Measurements from ENCODE around the gene SLC30A5. TPM values are rescaled to one million over a fixed set of nuclear protein-coding genes. Genes with fewer than 3 reads are reported as not detected.

SLC30A5 gene
- total RNA-seq, 1 experiment from 2014 or later = 64.6 TPM

DNA sequence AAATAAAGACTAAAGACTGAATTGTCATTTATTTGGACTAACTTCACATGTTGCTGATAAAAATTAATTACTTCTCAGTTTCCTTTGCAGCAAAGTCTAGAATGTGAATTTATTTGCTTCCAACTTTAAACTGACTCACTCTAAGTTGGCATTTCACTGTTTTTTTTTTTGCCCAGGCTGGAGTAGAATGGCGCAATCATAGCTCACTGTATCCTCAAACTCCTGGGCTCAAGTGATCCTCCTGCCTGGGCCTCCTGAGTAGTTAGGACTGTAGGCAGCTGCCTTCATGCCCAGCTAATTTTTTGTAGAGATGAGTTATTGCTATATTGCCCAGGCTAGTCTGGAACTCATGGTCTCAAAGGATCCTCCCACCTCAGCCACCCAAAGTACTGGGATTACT is 76.7 kb downstream of the SLC30A5 start:
- Histone ChIP-seq H3K27me3 (replicated peaks; ENCODE audit: insufficient read depth, low read depth, low read length, poor library complexity) (no peaks in the 10 kb centered on the region), H3K36me3 (ENCODE audit: insufficient read depth, low read length, poor library complexity, severe bottlenecking) (peaks cover 76% of the 10 kb centered on the region), H3K4me1 (ENCODE audit: insufficient read depth, low read length, poor library complexity, severe bottlenecking) (peaks cover 21% of the 10 kb centered on the region), H3K27ac (ENCODE audit: low read depth, low read length, poor library complexity, severe bottlenecking) (no peak overlapping the region), H3K9me3 (ENCODE audit: low read depth, low read length, poor library complexity, severe bottlenecking) (no peaks in the 10 kb centered on the region), H3K4me3 (ENCODE audit: low read depth, low read length, poor library complexity, severe bottlenecking) (no peak overlapping the region)
- BruUV-seq (replicated peaks) = no TSS peak
- POLR2A ChIA-PET (ENCODE audit: low non-redundant PET) = no interaction called here
- no peak for DNase-seq (ENCODE audit: low spot score)
- no peak for TF ChIP-seq EZH2 (IDR thresholded peaks at IDR 0.05; ENCODE audit: borderline replicate concordance, low read depth, low read length, poor library complexity, severe bottlenecking)
- TF ChIP-seq, protein P1, sequence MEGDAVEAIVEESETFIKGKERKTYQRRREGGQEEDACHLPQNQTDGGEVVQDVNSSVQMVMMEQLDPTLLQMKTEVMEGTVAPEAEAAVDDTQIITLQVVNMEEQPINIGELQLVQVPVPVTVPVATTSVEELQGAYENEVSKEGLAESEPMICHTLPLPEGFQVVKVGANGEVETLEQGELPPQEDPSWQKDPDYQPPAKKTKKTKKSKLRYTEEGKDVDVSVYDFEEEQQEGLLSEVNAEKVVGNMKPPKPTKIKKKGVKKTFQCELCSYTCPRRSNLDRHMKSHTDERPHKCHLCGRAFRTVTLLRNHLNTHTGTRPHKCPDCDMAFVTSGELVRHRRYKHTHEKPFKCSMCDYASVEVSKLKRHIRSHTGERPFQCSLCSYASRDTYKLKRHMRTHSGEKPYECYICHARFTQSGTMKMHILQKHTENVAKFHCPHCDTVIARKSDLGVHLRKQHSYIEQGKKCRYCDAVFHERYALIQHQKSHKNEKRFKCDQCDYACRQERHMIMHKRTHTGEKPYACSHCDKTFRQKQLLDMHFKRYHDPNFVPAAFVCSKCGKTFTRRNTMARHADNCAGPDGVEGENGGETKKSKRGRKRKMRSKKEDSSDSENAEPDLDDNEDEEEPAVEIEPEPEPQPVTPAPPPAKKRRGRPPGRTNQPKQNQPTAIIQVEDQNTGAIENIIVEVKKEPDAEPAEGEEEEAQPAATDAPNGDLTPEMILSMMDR (conservative IDR thresholded peaks at IDR 0.05; ENCODE audit: low read depth, low read length) = no peak
- intact Hi-C loops (cut with micrococcal nuclease; ENCODE audit: unreplicated experiment) = no loop called here
- CTCF ChIA-PET = interaction anchor here (1.5 kb wide), 1 partner anchor 77 kb away, joined by 3 read pairs; no protein-coding TSS in a partner anchor

DNA sequence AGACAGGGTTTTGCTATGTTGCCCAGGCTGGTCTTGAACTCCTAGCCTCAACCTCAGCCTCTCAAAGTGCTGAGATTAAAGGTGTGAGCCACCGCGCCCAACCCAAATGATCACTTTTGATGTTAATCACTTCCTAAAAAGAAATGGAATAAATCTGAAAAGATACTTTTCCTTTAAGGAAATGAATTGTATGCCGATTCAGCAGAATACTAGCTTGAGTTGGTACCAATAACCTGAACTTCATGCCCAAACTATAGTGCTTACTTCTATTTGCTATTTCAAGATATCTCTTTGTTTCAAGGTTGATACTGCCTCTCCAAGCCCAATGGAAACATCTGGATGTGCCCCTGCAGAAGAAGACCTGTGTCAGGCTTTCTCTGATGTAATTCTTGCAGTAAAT is 77.2 kb downstream of the SLC30A5 start:
- ChIA-PET POLR2A (ENCODE audit: low non-redundant PET) (no interaction called here), CTCF (interaction anchor here (1.5 kb wide), 1 partner anchor 78 kb away, joined by 3 read pairs; no protein-coding TSS in a partner anchor)
- Histone ChIP-seq H3K27me3 (replicated peaks; ENCODE audit: insufficient read depth, low read depth, low read length, poor library complexity) (no peaks in the 10 kb centered on the region), H3K36me3 (ENCODE audit: insufficient read depth, low read length, poor library complexity, severe bottlenecking) (peaks cover 80% of the 10 kb centered on the region), H3K9me3 (ENCODE audit: low read depth, low read length, poor library complexity, severe bottlenecking) (no peaks in the 10 kb centered on the region), H3K4me3 (ENCODE audit: low read depth, low read length, poor library complexity, severe bottlenecking) (no peak overlapping the region), H3K27ac (ENCODE audit: low read depth, low read length, poor library complexity, severe bottlenecking) (no peak overlapping the region), H3K4me1 (ENCODE audit: insufficient read depth, low read length, poor library complexity, severe bottlenecking) (peaks cover 21% of the 10 kb centered on the region)
- BruUV-seq (replicated peaks) = no TSS peak
- intact Hi-C loops (cut with micrococcal nuclease; ENCODE audit: unreplicated experiment) = no loop called here
- DNase-seq (ENCODE audit: low spot score) = no peak
- TF ChIP-seq, protein P1 (conservative IDR thresholded peaks at IDR 0.05; ENCODE audit: low read depth, low read length) = no peak
- no peak for TF ChIP-seq EZH2 (IDR thresholded peaks at IDR 0.05; ENCODE audit: borderline replicate concordance, low read depth, low read length, poor library complexity, severe bottlenecking)

Other genes starting within 250 kb of the SLC30A5 start
- gene CCNB1, start 73.1 kb downstream of the SLC30A5 start, total RNA-seq (2021) = 426 and 444 TPM in 2 replicates
- gene CENPH, start 95.6 kb downstream of the SLC30A5 start, total RNA-seq (2021) = 56.9 and 68.9 TPM in 2 replicates
- 32.7 and 35.8 TPM in 2 replicates for gene CDK7, start 140.9 kb downstream of the SLC30A5 start, total RNA-seq (2021)
- gene CCDC125, start 238.8 kb downstream of the SLC30A5 start, total RNA-seq (2021) = 7.4 and 9.4 TPM in 2 replicates

Measured in A673 (cell line).